ENCODE results near the gene PERCC1. TPM values are rescaled to one million over a fixed set of nuclear protein-coding genes. Genes with fewer than 3 reads are reported as not detected.
A peak's percentile ranks its signal among the peaks of the same experiment; 100 is the strongest.

Gene PERCC1
- total and polyA plus RNA-seq, 2 donors from 2014 or later: not detected

DNA sequence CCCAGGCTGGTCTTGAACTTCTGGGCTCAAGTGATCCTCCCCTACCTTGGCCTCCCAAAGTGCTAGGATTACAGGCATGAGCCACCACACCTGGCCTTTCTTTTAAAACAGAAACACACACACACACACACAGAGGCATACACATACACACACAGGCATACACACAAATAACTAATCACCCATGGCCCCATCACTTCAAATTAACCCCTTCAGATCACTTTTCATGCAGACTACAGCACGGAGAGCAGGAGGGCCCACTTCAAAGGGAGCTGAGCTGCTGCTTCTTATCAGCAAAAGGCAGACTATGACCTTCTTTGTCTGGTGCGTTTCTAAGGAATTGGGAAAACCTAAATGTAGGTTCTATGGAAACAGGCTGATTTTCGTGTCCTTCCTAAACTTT is 42.1 kb downstream of the PERCC1 start:
- DNase-seq (no peak), FAIRE-seq (no peak)
- Histone ChIP-seq H3K36me3 (ENCODE audit: control insufficient read depth in 2 of 3, insufficient read depth in 3 of 3, low read length in 3 of 3) (no peaks in the 10 kb centered on the region), H3K4me3 (ENCODE audit: low read length in 3 of 3) (no peak overlapping the region), H3K27ac (ENCODE audit: low read depth in 2 of 2, low read length in 2 of 2) (no peak overlapping the region), H3K4me1 (ENCODE audit: control insufficient read depth in 2 of 3, insufficient read depth in 2 of 3, low read depth in 1 of 3, low read length in 3 of 3) (peaks cover 0 to 30% (median 0%) of the 10 kb centered on the region in 3 donors), H3K9me3 (ENCODE audit: control insufficient read depth in 2 of 3, insufficient read depth in 1 of 3, low read length in 3 of 3) (no peaks in the 10 kb centered on the region), H3K9ac (ENCODE audit: low read length in 3 of 3) (no peak overlapping the region), H3K27me3 (ENCODE audit: control insufficient read depth, insufficient read depth, low read length) (no peaks in the 10 kb centered on the region)
- TF ChIP-seq, protein P1, sequence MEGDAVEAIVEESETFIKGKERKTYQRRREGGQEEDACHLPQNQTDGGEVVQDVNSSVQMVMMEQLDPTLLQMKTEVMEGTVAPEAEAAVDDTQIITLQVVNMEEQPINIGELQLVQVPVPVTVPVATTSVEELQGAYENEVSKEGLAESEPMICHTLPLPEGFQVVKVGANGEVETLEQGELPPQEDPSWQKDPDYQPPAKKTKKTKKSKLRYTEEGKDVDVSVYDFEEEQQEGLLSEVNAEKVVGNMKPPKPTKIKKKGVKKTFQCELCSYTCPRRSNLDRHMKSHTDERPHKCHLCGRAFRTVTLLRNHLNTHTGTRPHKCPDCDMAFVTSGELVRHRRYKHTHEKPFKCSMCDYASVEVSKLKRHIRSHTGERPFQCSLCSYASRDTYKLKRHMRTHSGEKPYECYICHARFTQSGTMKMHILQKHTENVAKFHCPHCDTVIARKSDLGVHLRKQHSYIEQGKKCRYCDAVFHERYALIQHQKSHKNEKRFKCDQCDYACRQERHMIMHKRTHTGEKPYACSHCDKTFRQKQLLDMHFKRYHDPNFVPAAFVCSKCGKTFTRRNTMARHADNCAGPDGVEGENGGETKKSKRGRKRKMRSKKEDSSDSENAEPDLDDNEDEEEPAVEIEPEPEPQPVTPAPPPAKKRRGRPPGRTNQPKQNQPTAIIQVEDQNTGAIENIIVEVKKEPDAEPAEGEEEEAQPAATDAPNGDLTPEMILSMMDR (IDR thresholded peaks at IDR 0.05; ENCODE audit: borderline replicate concordance, extremely low read depth, insufficient read depth): no peak
- intact Hi-C loops (cut with DNase I): no loop called here

DNA sequence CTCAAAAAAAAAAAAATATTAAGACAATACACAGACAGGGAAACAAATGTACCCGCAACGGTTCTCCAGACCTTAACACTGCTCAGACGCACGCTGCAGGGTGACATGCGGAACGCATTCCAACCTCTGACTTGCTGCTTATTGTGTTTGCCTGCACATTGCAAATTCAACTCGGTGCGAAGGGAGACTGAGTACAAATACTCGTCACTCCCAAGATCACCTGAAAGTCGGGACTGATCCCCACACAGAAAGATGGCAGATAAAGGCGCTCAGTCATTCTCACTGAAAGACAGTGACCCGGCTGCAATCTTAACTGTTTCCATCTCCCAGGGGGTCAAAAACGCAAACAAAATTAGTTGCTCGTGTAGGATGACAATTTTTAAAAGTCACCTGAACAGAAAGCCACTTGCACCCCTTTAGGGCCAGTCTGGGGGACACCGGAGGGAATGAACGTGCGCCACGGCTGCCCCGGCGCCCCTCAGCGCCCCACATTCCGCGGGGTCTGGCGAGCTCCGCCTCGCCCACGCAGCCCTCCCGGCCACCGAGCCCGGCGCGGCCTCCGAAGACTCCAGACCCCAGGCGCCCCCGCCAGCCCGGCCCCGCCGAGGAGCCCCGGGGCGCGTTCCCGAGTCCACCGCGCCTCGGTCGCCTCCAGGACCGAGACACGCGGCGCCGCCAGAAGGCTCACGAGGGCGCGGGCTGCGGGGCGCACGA is 43.4 kb downstream of the PERCC1 start:
- intact Hi-C loops (cut with DNase I): no loop called here
- DNase-seq: peak in 2 of 5 donors; percentile 12 to 37
- H3K27ac ChIP-seq (ENCODE audit: low read depth in 2 of 2, low read length in 2 of 2): peak overlapping the region; percentile 74 to 85
- H3K4me1 ChIP-seq (ENCODE audit: control insufficient read depth in 2 of 3, insufficient read depth in 2 of 3, low read depth in 1 of 3, low read length in 3 of 3): peaks cover 0 to 30% (median 0%) of the 10 kb centered on the region in 3 donors
- FAIRE-seq: no peak
- no peaks in the 10 kb centered on the region for H3K27me3 ChIP-seq (ENCODE audit: control insufficient read depth, insufficient read depth, low read length)
- H3K9ac ChIP-seq (ENCODE audit: low read length in 3 of 3): peak overlapping the region; percentile 44 to 90 (median 63)
- H3K4me3 ChIP-seq (ENCODE audit: low read length in 3 of 3): peak overlapping the region; percentile 68 to 91 (median 80)
- TF ChIP-seq, protein P1 (IDR thresholded peaks at IDR 0.05; ENCODE audit: borderline replicate concordance, extremely low read depth, insufficient read depth): no peak
- no peaks in the 10 kb centered on the region for H3K36me3 ChIP-seq (ENCODE audit: control insufficient read depth in 2 of 3, insufficient read depth in 3 of 3, low read length in 3 of 3)
- H3K9me3 ChIP-seq (ENCODE audit: control insufficient read depth in 2 of 3, insufficient read depth in 1 of 3, low read length in 3 of 3): no peaks in the 10 kb centered on the region

DNA sequence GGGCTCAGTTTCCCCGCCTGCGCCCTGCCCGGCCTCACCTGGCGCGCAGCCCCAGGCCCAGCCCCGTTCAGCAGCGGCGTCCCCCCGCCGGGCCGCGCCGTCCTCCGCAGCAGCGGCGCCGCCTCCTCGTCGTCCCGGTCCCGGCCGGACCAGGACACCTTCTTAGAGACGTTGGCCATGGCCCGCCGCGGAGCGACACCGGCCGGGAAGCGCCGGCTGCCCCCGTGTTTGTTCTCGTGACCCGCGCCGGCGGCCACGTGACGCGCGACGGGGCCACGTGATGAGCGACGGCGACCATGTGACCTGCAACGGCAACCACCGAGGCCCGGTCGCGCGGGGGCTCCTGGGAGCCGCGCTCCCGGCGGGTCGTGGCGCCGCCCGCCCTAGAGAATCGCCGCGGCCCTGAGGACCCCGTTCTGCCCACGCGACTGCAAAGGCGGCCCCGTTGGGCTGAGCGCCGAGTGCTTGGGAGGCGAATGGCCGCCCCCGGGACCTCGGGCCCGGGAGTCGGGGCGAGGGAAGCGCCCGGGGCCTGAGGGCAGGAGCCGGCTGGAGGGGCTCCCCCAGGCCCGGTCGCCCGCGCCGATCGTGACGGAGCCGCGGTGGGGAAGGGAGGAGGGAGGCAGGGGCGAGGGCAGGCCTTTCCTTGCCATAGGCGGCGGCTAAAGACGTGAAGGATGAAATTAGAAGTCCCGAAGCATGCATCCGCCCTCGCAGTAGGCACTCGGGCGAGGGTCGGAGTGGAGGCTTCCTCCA is 44.1 kb downstream of the PERCC1 start, which contains the start of gene CLCN7:
CLCN7 (minus strand) TSS at position 233 of the 756 bp plus-strand sequence; CDS start at position 179, 54 bp downstream.
- Histone ChIP-seq H3K27me3 (ENCODE audit: control insufficient read depth, insufficient read depth, low read length) (no peaks in the 10 kb centered on the region), H3K9ac (ENCODE audit: low read length in 3 of 3) (peak within 1 kb of the TSS; percentile 44 to 90 (median 63)), H3K36me3 (ENCODE audit: control insufficient read depth in 2 of 3, insufficient read depth in 3 of 3, low read length in 3 of 3) (no peaks in the 10 kb centered on the region), H3K27ac (ENCODE audit: low read depth in 2 of 2, low read length in 2 of 2) (peak within 1 kb of the TSS; percentile 74 to 85), H3K4me3 (ENCODE audit: low read length in 3 of 3) (peak within 1 kb of the TSS; percentile 68 to 91 (median 80)), H3K9me3 (ENCODE audit: control insufficient read depth in 2 of 3, insufficient read depth in 1 of 3, low read length in 3 of 3) (no peaks in the 10 kb centered on the region), H3K4me1 (ENCODE audit: control insufficient read depth in 2 of 3, insufficient read depth in 2 of 3, low read depth in 1 of 3, low read length in 3 of 3) (peaks cover 0 to 30% (median 0%) of the 10 kb centered on the region in 3 donors)
- intact Hi-C loops (cut with DNase I): no loop called here
- DNase-seq (peak; percentile 86 to 97 (median 92)), FAIRE-seq (no peak)
- TF ChIP-seq, protein P1 (IDR thresholded peaks at IDR 0.05; ENCODE audit: borderline replicate concordance, extremely low read depth, insufficient read depth): no peak

All from kidney (tissue), 14 donors.